Nephron progenitor cell (in vitro differentiated cells): Measurements from ENCODE around the gene STUB1.
"Not testable (repeated sequence)": the region's sequence is repeated elsewhere in the genome, so short reads cannot be mapped to it uniquely, and the experiment has no call there.

ENCODE experiments used
- DNase-seq: peaks from one replicate; pipeline ENCODE4 v3.0.0; 2021
- H3K27ac Mint-ChIP-seq: 2 replicates; pipeline ENCODE4 v1.8.0; 2021; ENCODE audit warnings: mild to moderate bottlenecking, moderate library complexity, mixed read lengths
- H3K27me3 Mint-ChIP-seq: 2 replicates; pipeline ENCODE4 v1.8.0; 2021; ENCODE audit warnings: mild to moderate bottlenecking, low read depth, mixed read lengths; ENCODE audit not compliant: poor library complexity
- H3K36me3 Mint-ChIP-seq: 2 replicates; pipeline ENCODE4 v1.8.0; 2021; ENCODE audit warnings: low read depth, mixed read lengths
- H3K4me1 Mint-ChIP-seq: 2 replicates; pipeline ENCODE4 v1.8.0; 2021; ENCODE audit warnings: mixed read lengths
- H3K4me3 Mint-ChIP-seq: 2 replicates; pipeline ENCODE4 v1.8.0; 2021; ENCODE audit warnings: mild to moderate bottlenecking, moderate library complexity, mixed read lengths
- H3K9me3 Mint-ChIP-seq: 2 replicates; pipeline ENCODE4 v1.8.0; 2021; ENCODE audit warnings: mild to moderate bottlenecking, moderate library complexity, mixed read lengths
- TF ChIP-seq, protein P1 (sequence below): fragments of 200-600 bp; sonication (generic); IDR thresholded peaks from 2 replicates; pipeline ENCODE4 v1.5.0; 2021; ENCODE audit warnings: antibody characterized with exemption

Gene STUB1

DNA sequence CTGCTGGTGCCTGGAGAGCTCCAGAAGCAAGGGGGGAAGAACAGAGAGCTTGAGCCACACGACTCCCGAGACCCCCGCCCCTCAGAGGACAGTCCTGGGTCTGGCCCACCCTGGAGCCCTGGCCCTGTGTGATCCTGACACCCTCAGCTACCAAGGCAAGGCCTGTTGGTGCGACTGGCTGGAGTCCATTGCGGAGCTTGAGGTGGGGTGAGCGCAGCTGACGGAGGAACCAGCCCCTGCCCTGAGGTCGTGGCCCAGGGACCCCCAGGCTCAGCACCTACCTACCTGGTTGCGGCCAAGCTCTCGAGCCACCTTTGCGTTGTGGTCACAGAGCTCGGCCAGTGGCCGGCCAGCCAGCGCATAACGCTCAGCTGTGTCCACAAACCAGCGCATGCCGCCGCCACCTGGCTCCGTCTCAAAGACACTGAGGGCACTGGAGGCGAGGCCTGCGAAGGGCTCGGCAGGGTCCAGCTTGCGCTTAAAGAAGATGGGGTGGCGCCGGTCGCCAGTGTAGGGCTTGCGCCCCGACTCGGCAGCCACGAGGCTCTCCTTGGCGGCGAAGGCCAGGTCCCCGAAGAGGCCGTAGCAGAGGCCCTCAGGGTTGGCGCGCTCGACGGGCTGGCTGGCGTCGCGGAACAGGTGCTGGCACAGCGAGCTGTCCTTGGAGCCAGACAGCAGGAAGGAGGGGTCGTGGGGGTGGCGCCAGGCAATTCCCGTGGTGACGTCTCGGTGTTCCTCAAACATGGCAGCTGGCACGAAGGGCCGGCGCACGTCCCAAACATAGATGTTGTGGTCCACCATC, 6.5 kb downstream of the STUB1 start:
- Mint-ChIP-seq H3K9me3 (no peaks in the 10 kb centered on the region), H3K27ac (no peak overlapping the region), H3K36me3 (peaks cover 12% of the 10 kb centered on the region), H3K4me1 (peaks cover 49% of the 10 kb centered on the region), H3K4me3 (no peak overlapping the region), H3K27me3 (peaks cover 11% of the 10 kb centered on the region)
- TF ChIP-seq, protein P1, sequence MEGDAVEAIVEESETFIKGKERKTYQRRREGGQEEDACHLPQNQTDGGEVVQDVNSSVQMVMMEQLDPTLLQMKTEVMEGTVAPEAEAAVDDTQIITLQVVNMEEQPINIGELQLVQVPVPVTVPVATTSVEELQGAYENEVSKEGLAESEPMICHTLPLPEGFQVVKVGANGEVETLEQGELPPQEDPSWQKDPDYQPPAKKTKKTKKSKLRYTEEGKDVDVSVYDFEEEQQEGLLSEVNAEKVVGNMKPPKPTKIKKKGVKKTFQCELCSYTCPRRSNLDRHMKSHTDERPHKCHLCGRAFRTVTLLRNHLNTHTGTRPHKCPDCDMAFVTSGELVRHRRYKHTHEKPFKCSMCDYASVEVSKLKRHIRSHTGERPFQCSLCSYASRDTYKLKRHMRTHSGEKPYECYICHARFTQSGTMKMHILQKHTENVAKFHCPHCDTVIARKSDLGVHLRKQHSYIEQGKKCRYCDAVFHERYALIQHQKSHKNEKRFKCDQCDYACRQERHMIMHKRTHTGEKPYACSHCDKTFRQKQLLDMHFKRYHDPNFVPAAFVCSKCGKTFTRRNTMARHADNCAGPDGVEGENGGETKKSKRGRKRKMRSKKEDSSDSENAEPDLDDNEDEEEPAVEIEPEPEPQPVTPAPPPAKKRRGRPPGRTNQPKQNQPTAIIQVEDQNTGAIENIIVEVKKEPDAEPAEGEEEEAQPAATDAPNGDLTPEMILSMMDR: no peak
- DNase-seq: no peak

DNA sequence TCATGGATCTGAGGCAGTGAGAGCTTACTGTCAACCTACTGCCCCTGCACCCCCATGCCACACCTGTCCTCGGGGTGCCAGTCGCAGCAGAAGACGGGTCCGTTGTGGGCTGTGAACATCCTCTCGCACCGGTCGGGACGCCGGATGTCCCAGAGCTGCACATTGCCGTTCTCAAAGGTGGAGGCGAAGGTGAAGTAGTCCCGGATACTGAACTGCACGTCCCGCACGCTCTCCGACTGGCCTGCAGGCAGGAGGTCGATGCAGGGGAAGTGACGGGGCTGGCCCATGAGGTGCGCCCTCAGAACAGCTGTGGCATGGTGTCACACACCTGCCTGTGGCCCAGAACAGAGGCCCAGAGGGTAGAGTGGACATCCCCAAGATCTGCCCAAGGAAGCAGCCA, 7.3 kb downstream of the STUB1 start:
- peaks cover 8% of the 10 kb centered on the region for H3K36me3 Mint-ChIP-seq
- H3K9me3 Mint-ChIP-seq: peaks cover 3% of the 10 kb centered on the region
- H3K27me3 Mint-ChIP-seq: peaks cover 19% of the 10 kb centered on the region
- H3K4me3 Mint-ChIP-seq: no peak overlapping the region
- no peak overlapping the region for H3K27ac Mint-ChIP-seq
- DNase-seq: no peak
- peaks cover 40% of the 10 kb centered on the region for H3K4me1 Mint-ChIP-seq
- TF ChIP-seq, protein P1: no peak

DNA sequence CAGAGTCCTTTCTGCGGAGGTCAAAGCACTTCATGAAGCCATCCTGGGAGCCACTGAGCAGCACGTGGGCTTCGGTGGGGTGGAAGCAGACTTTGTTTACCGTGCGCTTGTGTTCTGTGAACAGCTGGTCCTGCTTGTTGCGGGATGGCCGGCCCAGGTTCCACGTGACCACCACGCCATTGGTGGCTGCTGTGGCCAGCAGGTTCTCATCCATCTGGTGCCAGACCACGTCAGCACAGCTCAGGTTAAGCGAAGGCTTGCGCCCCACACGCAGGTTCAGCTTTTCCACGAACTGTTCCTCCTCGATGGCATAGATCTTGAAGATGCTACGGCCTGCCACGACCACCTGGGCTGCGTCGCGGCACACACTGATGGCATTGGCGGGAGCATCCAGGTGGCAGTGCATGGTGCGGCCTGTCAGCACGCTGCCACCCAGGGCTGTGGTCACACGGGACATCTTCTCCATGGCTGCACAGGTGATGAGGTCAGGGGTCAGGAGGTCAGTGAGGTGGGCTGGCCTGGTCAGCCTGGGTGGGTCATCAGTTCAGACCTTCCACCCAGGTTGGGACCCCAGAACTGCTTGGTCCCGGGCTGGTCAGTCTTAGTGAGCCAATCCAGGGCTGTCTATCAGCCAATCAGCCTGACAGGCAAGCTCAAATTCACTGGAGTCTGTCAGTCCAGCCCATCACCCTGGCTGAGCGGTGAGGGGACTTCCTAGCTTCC, 9.1 kb downstream of the STUB1 start:
- H3K27ac Mint-ChIP-seq: no peak overlapping the region
- no peak for DNase-seq
- peaks cover 3% of the 10 kb centered on the region for H3K9me3 Mint-ChIP-seq
- H3K36me3 Mint-ChIP-seq: peaks cover 8% of the 10 kb centered on the region
- peak overlapping the region; percentile 92 for H3K4me3 Mint-ChIP-seq
- TF ChIP-seq, protein P1: no peak
- peaks cover 38% of the 10 kb centered on the region for H3K27me3 Mint-ChIP-seq
- peaks cover 30% of the 10 kb centered on the region for H3K4me1 Mint-ChIP-seq

DNA sequence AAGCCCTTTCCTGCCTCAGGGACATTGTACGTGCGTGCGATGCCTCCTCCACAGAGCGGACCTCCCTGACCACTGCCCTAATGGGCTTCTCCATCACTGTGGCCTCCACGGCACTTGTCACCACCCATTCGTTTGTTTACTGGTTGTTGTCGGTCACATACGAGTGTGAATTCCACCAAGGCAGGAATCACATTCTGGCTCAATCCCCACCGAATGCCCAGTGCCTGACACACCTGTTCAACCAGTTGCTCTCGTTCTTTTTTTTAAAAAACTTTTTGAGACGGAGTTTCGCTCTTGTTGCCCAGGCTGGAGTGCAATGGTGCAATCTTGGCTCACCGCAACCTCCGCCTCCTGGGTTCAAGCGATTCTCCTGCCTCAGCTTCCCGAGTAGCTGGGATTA, 11.0 kb downstream of the STUB1 start:
- Mint-ChIP-seq H3K27me3 (peaks cover 55% of the 10 kb centered on the region), H3K4me3 (peak overlapping the region; percentile 92), H3K4me1 (peaks cover 24% of the 10 kb centered on the region)
- H3K36me3 Mint-ChIP-seq, H3K9me3 Mint-ChIP-seq, H3K27ac Mint-ChIP-seq, DNase-seq: not testable (repeated sequence)

DNA sequence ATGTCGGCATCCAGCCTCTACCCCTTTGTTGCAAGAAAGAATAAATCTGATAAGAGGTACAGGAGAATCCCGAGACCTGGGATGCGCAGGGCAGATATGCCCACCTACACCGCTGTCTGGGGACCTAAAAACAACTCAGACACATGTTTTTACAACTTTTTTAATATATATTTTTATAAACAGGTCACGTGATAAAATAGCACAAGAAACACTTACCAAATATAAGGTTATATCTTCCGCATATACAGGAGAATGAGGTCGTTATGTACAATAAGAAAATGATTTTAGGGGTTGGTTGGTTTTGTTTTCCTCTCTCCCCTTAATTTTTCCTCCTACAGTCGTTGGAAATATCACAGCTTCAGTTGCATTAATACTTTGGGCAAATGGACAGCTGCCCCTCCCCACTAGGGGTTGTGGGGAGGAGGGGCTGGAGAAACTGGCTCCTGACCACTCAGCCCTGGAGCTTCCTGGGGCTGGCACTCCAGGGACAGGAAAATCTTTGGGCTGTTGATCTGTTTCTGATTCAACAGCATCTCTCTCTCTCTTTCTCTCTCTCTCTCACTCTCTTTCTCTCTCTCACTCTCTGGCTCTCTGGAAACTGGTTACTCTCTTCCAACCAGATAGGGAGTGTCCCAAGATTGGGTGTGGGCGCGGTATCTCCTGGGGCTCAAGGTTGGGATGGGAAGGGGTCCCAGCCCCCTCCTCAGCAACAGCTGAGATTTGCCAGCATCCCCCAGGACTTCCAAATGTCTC, 12.3 kb downstream of the STUB1 start:
- peaks cover 24% of the 10 kb centered on the region for H3K4me1 Mint-ChIP-seq
- no peaks in the 10 kb centered on the region for H3K36me3 Mint-ChIP-seq
- no peak for DNase-seq
- peaks cover 3% of the 10 kb centered on the region for H3K9me3 Mint-ChIP-seq
- H3K4me3 Mint-ChIP-seq: peak overlapping the region; percentile 92
- H3K27ac Mint-ChIP-seq: no peak overlapping the region
- peaks cover 68% of the 10 kb centered on the region for H3K27me3 Mint-ChIP-seq
- TF ChIP-seq, protein P1: no peak

DNA sequence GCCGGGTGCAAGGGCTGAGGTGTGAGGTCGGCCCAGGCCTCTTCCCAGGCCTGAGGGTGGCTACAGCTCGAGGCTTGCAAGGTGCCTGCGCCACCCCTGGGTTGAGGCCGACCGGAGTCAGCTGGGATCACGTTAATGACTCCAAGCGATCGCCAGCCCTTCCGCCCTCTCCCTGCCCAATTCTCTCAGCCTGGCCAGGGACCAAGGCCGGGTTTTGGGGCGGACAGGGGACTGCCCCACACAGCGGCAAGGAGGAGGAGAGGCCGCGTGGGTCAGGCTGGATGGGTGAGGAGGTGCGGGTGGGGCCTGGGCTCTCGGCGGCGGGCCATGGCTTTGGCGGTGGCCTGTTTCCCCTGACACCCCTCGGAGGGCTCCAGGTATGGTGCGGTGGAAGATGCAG, 13.2 kb downstream of the STUB1 start:
- TF ChIP-seq, protein P1: no peak
- H3K27me3 Mint-ChIP-seq: peaks cover 76% of the 10 kb centered on the region

More for the DNA sequence above, 13.2 kb downstream of the STUB1 start:
- DNase-seq: no peak
- Mint-ChIP-seq H3K27ac (no peak overlapping the region), H3K4me3 (no peak overlapping the region), H3K36me3 (no peaks in the 10 kb centered on the region), H3K4me1 (peaks cover 24% of the 10 kb centered on the region), H3K9me3 (peaks cover 3% of the 10 kb centered on the region)
